Mucosa of stomach (tissue), 1 donor: ENCODE data around the gene NUS1.
"Not testable (repeated sequence)": the region's sequence is repeated elsewhere in the genome, so short reads cannot be mapped to it uniquely, and the experiment has no call there.

ENCODE experiments used
- H3K27me3 ChIP-seq: one replicate; pipeline ENCODE4 v1.7.0; 2013; ENCODE audit warnings: mild to moderate bottlenecking, low read length; ENCODE audit not compliant: control insufficient read depth, insufficient read depth
- H3K36me3 ChIP-seq: one replicate; pipeline ENCODE4 v1.7.0; 2013; ENCODE audit warnings: low read length; ENCODE audit not compliant: control insufficient read depth, insufficient read depth
- H3K4me1 ChIP-seq: one replicate; pipeline ENCODE4 v1.7.0; 2013; ENCODE audit warnings: mild to moderate bottlenecking, low read length; ENCODE audit not compliant: control insufficient read depth, insufficient read depth
- H3K4me3 ChIP-seq: one replicate; pipeline ENCODE4 v1.7.0; 2013; ENCODE audit warnings: low read length
- H3K9ac ChIP-seq: one replicate; pipeline ENCODE4 v1.7.0; 2013; ENCODE audit warnings: mild to moderate bottlenecking, low read length, moderate library complexity
- H3K9me3 ChIP-seq: one replicate; pipeline ENCODE4 v1.7.0; 2013; ENCODE audit warnings: mild to moderate bottlenecking, low read length, moderate library complexity; ENCODE audit not compliant: control insufficient read depth
- donor health status: Pancreatic carcinoma.

Gene NUS1

DNA sequence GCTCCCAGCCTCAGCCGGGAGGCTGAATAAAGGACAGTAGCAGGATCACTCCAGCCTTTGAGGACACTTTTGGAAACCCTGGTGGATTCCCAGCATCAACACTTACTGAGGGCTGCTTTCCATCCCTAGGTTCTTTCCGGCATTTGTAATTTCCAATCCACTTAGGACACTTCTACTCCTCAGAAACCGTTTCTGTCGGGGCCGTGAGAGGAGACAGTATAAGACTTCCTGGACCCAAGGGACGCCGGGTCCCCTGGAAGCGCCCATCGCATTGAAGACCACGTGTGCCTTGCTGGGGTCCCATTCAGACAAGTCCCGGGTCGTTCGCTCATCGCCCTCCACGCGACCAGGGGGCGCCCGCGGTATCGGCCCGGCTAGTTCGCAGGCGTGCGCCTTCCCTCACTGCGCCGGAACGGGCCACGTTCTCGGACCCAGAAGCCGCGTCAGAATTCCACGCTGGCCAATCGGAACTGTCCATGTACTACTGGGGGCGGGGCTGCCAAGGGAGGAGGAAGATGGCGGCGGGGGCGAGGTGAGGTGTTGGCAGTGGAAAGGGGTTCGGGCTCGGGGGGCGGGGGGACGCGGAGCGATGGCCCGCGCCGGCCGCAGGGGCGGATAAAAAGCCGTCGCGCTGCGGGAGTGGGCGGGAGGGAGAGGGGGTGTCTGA, at the start of gene NUS1:
TSS of gene NUS1 (plus strand) at position 479 of the 667 bp plus-strand sequence. CDS start 202 bp downstream, outside the sequence.
- Histone ChIP-seq H3K4me1 (peaks cover 20% of the 10 kb centered on the region), H3K4me3 (peak within 1 kb of the TSS; percentile 89), H3K36me3 (no peaks in the 10 kb centered on the region), H3K9ac (peak within 1 kb of the TSS; percentile 78), H3K27me3 (no peaks in the 10 kb centered on the region), H3K9me3 (no peaks in the 10 kb centered on the region)

DNA sequence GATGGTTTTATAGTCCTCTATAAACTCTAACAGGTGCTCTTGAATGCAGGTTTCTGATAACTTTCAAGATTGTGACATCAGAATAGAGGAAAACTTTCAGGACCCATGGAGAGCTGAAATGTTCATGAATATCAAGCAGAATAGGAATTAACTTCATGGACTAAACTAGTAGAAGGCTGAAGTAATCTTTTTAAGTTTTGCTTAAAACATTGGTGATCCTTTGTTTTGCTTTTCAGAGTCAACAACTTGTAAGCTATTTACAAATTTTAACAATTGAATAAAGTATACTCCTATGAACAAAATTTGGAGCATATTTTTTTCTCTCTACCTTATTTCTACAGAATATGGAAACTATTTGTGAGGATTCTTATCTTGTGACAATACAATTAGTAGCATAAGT, 47.7 kb upstream of the NUS1 start:
- no peaks in the 10 kb centered on the region for H3K4me1 ChIP-seq
- no peak overlapping the region for H3K9ac ChIP-seq
- no peaks in the 10 kb centered on the region for H3K36me3 ChIP-seq
- H3K4me3 ChIP-seq: no peak overlapping the region
- no peaks in the 10 kb centered on the region for H3K27me3 ChIP-seq
- no peaks in the 10 kb centered on the region for H3K9me3 ChIP-seq

DNA sequence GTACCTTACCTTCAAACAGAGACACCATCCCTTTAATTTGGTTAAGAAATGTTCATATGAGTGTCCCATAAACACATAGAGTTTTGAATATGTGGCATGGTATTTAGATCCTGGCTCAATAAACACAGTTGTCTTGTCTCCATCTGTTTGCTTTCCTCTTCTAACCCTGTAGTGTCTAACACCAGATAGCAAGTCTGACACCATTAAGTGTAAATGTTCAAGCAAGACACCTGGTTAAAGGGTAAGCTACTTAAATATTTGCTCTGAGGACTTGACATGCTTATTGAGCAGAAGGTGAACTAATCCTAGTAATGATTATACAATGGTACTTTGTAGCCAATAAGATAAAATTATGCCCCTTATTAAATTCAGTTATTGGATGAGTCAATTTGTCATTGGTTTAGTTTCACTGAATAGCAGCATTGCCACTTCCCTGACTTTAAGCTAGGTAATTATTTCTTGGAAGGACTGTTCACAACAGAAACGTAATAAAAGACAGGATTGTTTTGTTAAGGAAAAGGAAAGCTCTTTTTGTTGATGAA, 46.1 kb upstream of the NUS1 start:
- no peaks in the 10 kb centered on the region for H3K4me1 ChIP-seq
- no peaks in the 10 kb centered on the region for H3K27me3 ChIP-seq
- H3K36me3 ChIP-seq: no peaks in the 10 kb centered on the region
- H3K9me3 ChIP-seq: no peaks in the 10 kb centered on the region
- H3K9ac ChIP-seq: no peak overlapping the region
- H3K4me3 ChIP-seq: no peak overlapping the region

DNA sequence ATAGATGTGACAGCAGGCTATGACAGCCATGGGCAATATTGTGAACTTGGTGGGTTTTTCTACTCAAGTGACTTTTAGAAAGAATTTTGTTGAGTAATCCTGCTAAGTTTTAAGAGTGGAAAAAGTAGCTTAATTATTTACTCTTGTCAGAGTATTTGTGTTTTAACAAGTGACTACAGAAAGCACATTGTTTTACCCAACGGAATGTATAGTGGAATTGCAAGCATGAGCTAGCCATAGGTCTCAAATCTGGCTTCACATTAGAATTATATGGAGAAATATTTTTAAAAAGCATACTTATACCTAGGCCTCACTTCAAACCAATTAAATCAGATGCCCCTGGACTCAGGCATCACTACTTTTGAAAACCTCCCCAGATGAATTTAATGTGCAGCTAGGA, 37.5 kb upstream of the NUS1 start:
- H3K27me3 ChIP-seq: no peaks in the 10 kb centered on the region

DNA sequence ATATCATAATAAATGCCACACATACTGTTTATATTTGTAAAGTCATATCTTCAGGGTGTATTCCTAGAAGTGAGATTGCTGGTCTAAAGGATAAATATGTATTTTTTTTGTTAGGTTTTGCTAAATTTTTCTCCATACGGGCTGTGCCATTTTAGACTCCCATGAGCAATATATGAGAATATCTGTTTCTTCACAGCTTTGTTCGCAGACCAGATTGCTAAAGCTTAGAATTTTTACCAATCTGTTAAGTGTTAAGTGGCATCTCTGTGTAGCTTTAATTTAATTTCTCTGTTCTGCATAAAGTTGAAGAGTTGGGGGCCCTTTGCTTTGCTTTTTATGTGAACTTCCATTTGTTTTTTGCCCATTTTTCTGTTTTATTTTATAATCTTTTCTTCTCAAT, 32.3 kb upstream of the NUS1 start:
- no peaks in the 10 kb centered on the region for H3K9me3 ChIP-seq
- no peaks in the 10 kb centered on the region for H3K4me1 ChIP-seq
- no peaks in the 10 kb centered on the region for H3K27me3 ChIP-seq
- no peaks in the 10 kb centered on the region for H3K36me3 ChIP-seq
- H3K4me3 ChIP-seq: no peak overlapping the region
- no peak overlapping the region for H3K9ac ChIP-seq

More for the DNA sequence above, 37.5 kb upstream of the NUS1 start:
- H3K4me3 ChIP-seq: no peak overlapping the region
- no peaks in the 10 kb centered on the region for H3K9me3 ChIP-seq
- no peaks in the 10 kb centered on the region for H3K4me1 ChIP-seq
- no peaks in the 10 kb centered on the region for H3K36me3 ChIP-seq
- H3K9ac ChIP-seq: no peak overlapping the region

DNA sequence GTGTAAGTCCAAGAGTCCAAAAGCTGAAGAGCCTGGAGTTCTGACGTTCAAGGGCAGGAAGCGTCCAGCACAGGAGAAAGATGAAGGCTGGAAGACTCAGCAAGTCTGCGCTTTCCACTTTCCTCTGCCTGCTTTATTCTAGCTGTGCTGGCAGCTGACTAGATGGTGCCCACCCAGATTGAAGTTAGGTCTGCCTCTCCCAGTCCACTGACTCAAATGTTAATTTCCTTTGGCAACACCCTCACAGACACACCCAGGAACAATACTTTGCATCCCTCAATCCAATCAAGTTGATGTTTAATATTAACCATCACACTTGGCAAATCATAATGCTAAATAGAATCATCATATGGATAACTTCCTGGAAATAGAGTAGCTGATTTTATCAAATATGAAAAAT, 23.3 kb upstream of the NUS1 start:
- not testable (repeated sequence) for H3K27me3 ChIP-seq, H3K4me1 ChIP-seq, H3K4me3 ChIP-seq, H3K9me3 ChIP-seq, H3K9ac ChIP-seq, H3K36me3 ChIP-seq

DNA sequence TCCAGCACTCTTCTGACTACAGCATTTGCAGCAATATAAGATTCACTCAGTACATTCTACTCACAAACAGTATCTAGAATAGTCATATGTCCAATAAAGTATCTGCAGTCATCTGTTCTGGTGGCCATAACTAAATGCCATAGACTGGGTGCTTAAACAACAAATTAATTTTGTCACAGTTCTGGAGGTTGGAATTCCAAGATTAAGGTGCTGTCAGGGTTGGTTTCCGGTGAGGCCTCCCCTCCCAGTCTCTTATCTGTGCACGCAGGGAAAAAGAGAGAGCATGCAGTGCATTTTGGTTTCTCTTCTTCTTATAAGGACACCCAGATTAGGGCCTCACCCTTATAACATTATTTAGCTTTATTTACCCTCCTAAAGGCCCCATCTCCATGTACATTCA, 21.3 kb upstream of the NUS1 start:
- Histone ChIP-seq H3K4me3 (no peak overlapping the region), H3K9me3 (no peaks in the 10 kb centered on the region), H3K4me1 (no peaks in the 10 kb centered on the region), H3K36me3 (no peaks in the 10 kb centered on the region), H3K27me3 (no peaks in the 10 kb centered on the region), H3K9ac (no peak overlapping the region)

DNA sequence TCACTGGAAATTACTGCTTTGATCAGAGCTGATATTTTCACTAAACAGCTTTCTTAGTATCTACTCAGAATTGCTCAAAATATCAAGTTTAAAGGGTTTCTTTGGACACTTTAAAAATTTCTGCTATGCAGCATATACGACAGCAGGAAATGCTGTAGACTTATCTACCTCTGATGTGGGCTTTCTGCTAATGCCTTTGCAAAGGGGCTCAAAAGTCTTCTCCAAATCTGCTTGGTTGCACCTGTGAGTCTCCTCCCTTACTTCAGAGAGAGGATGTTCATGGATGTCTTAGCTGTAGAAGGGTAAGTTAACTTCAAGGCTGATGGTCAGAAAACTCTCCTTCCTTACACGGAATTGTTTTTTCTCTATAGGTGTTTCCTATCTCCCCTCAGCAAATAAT, 19.9 kb upstream of the NUS1 start:
- no peaks in the 10 kb centered on the region for H3K27me3 ChIP-seq
- H3K4me1 ChIP-seq: no peaks in the 10 kb centered on the region
- no peaks in the 10 kb centered on the region for H3K36me3 ChIP-seq
- no peak overlapping the region for H3K9ac ChIP-seq
- no peak overlapping the region for H3K4me3 ChIP-seq
- no peaks in the 10 kb centered on the region for H3K9me3 ChIP-seq

DNA sequence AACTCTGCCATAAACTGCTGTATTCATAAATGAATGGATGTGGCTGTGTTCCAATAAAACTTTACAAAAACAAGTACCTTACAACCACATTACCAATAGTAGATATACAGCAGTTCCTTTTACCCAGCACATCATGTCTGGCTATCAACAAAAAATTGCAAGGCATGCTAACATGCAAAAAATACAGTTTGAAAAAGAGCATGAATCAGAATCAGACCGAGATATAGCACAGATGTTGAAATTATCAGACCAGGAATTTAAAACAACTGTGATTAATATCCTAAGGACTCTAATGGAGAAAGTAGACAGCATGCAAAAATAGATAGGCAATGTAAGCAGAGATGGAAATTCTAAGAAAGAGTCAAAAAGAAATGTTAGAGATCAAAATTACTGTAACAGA, 8.4 kb upstream of the NUS1 start:
- no peak overlapping the region for H3K9ac ChIP-seq
- no peaks in the 10 kb centered on the region for H3K4me1 ChIP-seq
- H3K9me3 ChIP-seq: no peaks in the 10 kb centered on the region
- no peak overlapping the region for H3K4me3 ChIP-seq
- no peaks in the 10 kb centered on the region for H3K36me3 ChIP-seq
- no peaks in the 10 kb centered on the region for H3K27me3 ChIP-seq

DNA sequence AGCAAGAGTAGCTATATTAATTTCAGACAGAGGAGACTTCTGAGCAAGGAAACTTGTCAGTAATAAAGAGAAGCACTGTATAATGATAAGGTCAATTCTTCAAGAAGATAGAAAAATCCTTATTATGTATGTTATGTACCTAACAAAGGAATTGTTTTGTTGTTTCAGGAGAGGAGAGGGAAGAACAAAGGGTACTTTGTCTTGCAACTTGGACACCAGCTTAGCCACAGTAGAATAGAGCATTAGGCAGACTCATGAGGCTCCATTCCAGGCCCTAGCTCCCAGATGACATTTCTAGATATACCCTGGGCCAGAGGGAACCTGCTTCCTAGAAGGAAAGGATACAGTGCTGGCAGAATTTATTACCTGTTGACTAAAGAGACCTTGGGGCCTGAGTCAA, 6.5 kb upstream of the NUS1 start:
- Histone ChIP-seq H3K4me3 (no peak overlapping the region), H3K36me3 (no peaks in the 10 kb centered on the region)

DNA sequence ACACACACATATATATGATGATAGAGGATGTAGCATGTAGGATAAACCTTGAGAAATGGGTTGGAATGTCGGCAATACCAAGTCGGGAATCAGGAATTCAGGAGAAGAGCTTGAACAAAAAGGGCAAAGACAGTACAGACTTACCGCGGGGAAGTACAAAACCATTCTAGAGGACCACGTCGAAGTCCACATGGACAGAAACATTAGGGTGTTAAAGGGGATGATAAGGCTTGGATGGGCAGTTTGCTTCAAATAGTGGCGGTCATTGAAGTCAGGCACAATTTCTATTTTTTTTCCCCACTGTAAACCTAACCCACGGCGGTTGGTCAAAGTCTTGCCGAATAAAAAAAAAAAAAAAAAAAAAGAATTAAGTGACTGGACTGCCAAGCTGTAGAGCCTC, 766 bp upstream of the NUS1 start:
- Histone ChIP-seq H3K36me3 (no peaks in the 10 kb centered on the region), H3K9ac (peak overlapping the region; percentile 78)

More for the DNA sequence above, 6.5 kb upstream of the NUS1 start:
- H3K9ac ChIP-seq: no peak overlapping the region
- no peaks in the 10 kb centered on the region for H3K27me3 ChIP-seq
- H3K4me1 ChIP-seq: no peaks in the 10 kb centered on the region
- H3K9me3 ChIP-seq: no peaks in the 10 kb centered on the region

DNA sequence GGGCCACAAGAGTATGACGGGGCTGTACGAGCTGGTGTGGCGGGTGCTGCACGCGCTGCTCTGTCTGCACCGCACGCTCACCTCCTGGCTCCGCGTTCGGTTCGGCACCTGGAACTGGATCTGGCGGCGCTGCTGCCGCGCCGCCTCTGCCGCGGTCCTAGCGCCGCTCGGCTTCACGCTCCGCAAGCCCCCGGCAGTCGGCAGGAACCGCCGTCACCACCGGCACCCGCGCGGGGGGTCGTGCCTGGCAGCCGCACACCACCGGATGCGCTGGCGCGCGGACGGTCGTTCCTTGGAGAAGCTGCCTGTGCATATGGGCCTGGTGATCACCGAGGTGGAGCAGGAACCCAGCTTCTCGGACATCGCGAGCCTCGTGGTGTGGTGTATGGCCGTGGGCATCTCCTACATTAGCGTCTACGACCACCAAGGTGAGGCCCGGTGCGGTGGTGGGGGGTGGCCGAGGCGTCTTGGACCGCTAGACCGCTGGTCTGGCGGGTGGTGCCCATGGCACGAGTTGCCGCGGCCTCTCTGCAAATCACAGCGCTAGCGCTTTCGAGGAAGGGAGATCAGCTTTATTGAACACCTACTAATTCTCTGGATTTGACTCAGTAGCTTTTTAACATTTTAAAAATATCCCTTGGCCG, 511 bp downstream of the NUS1 start:
- peak overlapping the region; percentile 74 for H3K9ac ChIP-seq
- not testable (repeated sequence) for H3K9me3 ChIP-seq, H3K27me3 ChIP-seq, H3K36me3 ChIP-seq
- H3K4me1 ChIP-seq: peaks cover 20% of the 10 kb centered on the region
- peak overlapping the region; percentile 34 for H3K4me3 ChIP-seq

More for the DNA sequence above, 766 bp upstream of the NUS1 start:
- Histone ChIP-seq H3K9me3 (no peaks in the 10 kb centered on the region), H3K4me3 (peak overlapping the region; percentile 89), H3K4me1 (peaks cover 20% of the 10 kb centered on the region), H3K27me3 (no peaks in the 10 kb centered on the region)
